ENCODE results near the gene CLEC16A.

CLEC16A gene

DNA sequence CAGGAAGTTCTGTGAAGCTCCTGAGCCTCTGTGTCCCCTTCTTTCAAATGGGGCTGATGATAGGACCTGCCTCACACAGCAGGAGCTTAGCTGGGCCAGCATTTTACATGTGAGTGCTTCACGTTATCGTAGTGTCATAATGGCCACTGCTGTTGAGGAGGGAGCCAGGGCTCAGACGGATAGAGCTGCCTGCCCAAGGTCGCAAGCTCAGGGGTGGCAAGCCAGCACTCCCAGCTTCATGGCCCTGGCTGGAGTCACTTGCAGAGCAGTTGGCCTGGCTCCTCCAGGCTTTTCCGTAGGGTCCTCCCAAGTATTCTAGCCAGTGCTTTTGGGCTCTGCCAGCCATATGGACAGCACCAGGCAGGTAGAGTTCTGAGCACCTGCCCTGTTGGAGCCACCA lies 196.5 kb downstream of the CLEC16A start:
- TF ChIP-seq, protein P1, sequence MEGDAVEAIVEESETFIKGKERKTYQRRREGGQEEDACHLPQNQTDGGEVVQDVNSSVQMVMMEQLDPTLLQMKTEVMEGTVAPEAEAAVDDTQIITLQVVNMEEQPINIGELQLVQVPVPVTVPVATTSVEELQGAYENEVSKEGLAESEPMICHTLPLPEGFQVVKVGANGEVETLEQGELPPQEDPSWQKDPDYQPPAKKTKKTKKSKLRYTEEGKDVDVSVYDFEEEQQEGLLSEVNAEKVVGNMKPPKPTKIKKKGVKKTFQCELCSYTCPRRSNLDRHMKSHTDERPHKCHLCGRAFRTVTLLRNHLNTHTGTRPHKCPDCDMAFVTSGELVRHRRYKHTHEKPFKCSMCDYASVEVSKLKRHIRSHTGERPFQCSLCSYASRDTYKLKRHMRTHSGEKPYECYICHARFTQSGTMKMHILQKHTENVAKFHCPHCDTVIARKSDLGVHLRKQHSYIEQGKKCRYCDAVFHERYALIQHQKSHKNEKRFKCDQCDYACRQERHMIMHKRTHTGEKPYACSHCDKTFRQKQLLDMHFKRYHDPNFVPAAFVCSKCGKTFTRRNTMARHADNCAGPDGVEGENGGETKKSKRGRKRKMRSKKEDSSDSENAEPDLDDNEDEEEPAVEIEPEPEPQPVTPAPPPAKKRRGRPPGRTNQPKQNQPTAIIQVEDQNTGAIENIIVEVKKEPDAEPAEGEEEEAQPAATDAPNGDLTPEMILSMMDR (IDR thresholded peaks at IDR 0.05; ENCODE audit: extremely low read depth, missing control alignments), result no peak
- DNase-seq (ENCODE audit: low spot score), result no peak

DNA sequence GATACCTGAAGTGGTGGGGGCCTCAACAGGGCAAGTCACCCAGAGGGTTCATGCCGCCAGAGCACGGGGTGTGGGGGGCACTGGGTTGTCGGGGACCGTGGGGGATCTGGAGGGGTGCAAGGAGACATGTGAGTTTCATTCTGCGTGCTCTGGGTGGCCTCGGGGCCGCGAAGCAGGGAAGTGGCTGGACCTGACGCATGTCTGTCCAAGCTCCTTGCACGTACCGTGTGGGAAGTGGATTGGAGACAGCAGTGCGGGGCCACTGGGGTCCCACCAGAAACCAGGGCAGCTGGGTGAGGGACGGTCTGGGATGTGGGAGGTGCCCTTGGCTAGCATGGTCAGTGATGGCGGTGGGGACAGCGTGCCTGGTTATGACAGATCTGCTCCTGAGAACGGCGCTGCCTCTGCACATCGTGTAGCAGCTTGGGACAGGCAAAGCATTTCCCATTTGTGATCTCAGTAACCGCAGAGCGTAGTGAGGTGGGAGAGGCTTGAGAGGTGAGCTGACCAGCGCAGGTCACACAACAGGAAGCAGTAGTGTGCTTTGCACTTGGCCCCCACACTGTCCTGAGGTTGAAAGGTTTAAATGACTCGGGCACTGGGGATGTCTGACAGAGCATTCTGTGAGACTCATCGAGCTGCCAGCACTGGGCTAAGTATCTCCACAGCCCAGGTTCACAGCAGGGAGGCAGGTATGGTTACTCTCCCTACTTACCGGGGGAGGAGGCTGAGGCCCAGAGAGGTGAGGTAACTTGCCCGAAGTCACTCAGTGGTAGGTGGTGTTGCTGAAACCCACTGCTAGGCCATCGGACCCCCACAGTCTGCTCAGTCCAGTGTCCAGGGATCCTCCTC lies 197.3 kb downstream of the CLEC16A start:
- TF ChIP-seq, protein P1 (IDR thresholded peaks at IDR 0.05; ENCODE audit: extremely low read depth, missing control alignments), result no peak
- DNase-seq (ENCODE audit: low spot score), result no peak

DNA sequence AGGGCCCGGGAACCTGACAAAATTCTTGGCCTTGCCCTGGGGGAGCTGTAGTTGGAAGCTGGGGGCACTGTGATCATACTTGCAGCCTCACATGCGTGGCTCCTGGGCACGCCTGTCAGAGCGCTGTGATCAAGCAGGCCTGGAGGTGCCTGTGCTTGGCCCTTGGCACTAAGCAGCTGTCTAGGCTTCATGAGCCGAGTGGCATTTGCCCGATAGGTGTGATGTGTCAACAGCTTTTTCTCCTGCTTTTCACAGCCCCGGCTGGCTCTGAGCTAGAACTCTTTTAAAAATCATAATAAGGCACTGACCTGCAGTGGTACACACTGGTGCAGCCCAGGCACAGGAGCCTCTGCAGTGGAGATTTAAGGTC lies 197.9 kb downstream of the CLEC16A start:
- TF ChIP-seq, protein P1 (IDR thresholded peaks at IDR 0.05; ENCODE audit: extremely low read depth, missing control alignments), result no peak
- DNase-seq (ENCODE audit: low spot score), result no peak

DNA sequence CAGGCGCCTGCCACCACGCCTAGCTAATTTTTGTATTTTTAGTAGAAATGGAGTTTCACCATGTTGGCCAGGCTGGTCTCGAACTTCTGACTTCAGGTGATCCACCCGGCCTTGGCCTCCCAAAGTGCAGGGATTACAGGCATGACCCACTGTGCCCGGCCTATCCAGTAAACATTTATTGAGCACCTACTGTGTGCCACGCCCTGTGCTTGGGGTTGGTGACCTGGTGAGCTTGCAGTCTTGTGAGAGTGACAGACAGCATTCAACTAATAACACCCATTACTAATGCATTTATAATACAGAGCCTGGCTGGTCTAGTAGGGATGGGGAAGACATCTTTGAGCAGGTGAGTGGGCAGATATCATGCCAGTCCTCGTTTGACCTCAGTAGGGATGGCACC lies 198.6 kb downstream of the CLEC16A start:
- TF ChIP-seq, protein P1 (IDR thresholded peaks at IDR 0.05; ENCODE audit: extremely low read depth, missing control alignments), result no peak
- DNase-seq (ENCODE audit: low spot score), result no peak

DNA sequence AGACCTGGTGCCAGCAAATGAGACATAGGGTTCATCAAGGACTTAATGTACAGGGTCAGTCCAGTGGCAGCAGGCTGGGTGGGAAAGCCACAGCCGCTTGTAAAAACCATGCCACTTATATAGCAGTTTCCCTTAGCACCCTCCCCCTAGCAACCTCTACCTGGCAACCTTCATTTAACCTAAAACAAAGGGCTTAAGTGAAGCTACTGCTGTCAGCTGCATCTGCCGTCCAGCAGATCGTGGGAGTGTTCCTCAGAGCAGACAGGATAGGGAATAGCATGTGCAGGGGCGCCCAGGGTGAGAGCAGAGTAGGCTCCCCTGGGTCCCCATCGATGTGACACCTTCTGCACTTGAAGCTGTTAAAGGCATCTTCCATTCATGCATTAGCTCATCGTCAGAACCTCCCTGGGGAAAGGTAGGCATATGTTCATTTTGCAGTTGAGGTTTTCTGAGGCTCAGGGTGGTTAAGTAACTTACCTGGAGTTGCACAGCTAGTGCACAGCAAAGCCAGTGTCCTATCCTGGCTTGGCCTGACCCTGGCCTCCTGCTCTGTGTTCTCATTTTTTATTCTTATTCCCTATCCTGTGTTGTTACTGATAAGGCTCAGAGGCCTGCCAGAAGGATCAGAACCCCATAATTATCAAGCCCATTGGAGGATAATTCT lies 199.1 kb downstream of the CLEC16A start:
- TF ChIP-seq, protein P1 (IDR thresholded peaks at IDR 0.05; ENCODE audit: extremely low read depth, missing control alignments), result no peak
- DNase-seq (ENCODE audit: low spot score), result no peak

DNA sequence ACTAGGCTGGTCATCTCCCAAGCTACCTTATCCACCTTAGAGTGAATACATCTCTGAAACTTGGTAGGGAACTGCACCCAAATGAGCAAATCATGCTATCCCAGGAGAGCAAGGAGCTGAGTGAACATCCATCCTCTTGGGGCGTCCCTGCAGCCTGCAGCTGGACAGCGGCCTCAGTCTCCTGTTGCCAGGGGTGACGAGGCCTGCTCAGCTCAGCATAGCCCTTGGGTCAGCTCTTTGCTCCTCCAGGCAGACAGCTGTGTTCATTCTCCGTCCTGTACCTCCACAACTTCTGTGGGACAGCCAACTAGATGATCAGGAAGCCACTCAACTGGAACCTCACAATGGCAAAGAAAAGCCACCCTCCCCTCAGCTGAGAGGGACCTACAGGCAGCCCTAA lies 199.8 kb downstream of the CLEC16A start:
- TF ChIP-seq, protein P1 (IDR thresholded peaks at IDR 0.05; ENCODE audit: extremely low read depth, missing control alignments), result no peak
- DNase-seq (ENCODE audit: low spot score), result no peak

DNA sequence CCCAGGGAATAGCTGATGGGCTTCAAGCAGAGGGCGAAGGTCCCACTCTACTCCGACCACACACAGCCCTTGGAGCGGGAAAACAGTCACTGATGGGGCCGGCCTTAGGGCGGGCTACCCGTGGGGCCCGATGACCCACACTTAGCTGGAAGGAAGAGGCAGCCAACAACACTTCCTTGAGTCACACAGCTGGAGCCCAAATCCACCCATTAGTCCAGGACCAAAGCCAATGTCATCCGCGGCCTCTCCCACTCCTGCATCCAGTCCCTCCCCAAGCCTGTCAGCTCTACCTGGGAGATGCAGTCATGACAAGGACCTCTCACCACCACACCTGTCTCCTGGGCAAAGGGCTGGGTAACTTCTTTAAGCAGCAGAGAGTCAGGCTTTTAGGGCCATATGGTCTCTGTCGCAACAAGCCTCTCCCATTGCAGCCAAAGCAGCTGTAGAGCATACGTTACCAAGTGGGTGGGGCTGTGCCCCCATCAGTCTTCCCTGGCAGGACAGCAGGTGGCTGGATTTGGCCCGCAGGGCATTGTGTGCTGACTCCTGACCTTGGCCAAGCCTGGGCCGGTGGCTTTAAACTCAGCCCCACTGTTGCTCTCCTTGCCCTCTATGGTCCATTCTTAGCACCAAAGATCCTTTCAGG lies 200.9 kb downstream of the CLEC16A start:
- TF ChIP-seq, protein P1 (IDR thresholded peaks at IDR 0.05; ENCODE audit: extremely low read depth, missing control alignments), result no peak
- DNase-seq (ENCODE audit: low spot score), result no peak

Data from GM20000 (cell line).